Liver (tissue), 9 donors: ENCODE results near the gene APEX1. TPM values are rescaled to one million over a fixed set of nuclear protein-coding genes. Genes with fewer than 3 reads are reported as not detected.

Source experiments
- DNase-seq: peaks from one replicate; pipeline ENCODE4 v3.0.0-alpha.2; 2017; ENCODE audit warnings: low spot score
- H3K27ac ChIP-seq, 2 donors: one replicate each; pipeline ENCODE4 v1.7.0; 2013; ENCODE audit warnings: inconsistent platforms in 2 of 2, low read length in 2 of 2, control low read depth in 1 of 2, low read depth in 1 of 2, mild to moderate bottlenecking in 1 of 2
- H3K27me3 ChIP-seq, 4 donors: one replicate each; pipeline versions ENCODE4 v1.6.1 to v1.7.0; 2013; ENCODE audit warnings: low read length in 3 of 4, inconsistent platforms in 1 of 4, mild to moderate bottlenecking in 1 of 4, moderate library complexity in 1 of 4; ENCODE audit not compliant: control insufficient read depth in 4 of 4, insufficient read depth in 4 of 4
- H3K36me3 ChIP-seq, 4 donors: one replicate each; pipeline versions ENCODE4 v1.6.1 to v1.7.0; 2013; ENCODE audit warnings: low read length in 3 of 4, mild to moderate bottlenecking in 3 of 4, low read depth in 1 of 4, moderate library complexity in 1 of 4; ENCODE audit not compliant: control insufficient read depth in 4 of 4, insufficient read depth in 3 of 4
- H3K4me1 ChIP-seq, 4 donors: one replicate each; pipeline versions ENCODE4 v1.6.1 to v1.7.0; 2013; ENCODE audit warnings: low read length in 3 of 4, mild to moderate bottlenecking in 3 of 4, moderate library complexity in 1 of 4; ENCODE audit not compliant: control insufficient read depth in 4 of 4, insufficient read depth in 4 of 4
- H3K4me3 ChIP-seq, 3 donors: one replicate each; pipeline versions ENCODE4 v1.6.1 to v1.7.0; 2013; ENCODE audit warnings: low read length in 3 of 3, control low read depth in 1 of 3, low read depth in 1 of 3, mild to moderate bottlenecking in 1 of 3
- H3K9ac ChIP-seq, 2 donors: one replicate each; pipeline ENCODE4 v1.7.0; 2013; ENCODE audit warnings: low read length in 2 of 2, mild to moderate bottlenecking in 2 of 2, moderate library complexity in 2 of 2, control low read depth in 1 of 2, low read depth in 1 of 2
- H3K9me3 ChIP-seq, 4 donors: one replicate each; pipeline versions ENCODE4 v1.6.1 to v1.7.0; 2013; ENCODE audit warnings: low read length in 3 of 4; ENCODE audit not compliant: control insufficient read depth in 4 of 4
- CTCF ChIP-seq: fragments of 150-350 bp; IDR thresholded peaks from 2 replicates; pipeline ENCODE4 v1.5.1; 2017; ENCODE audit warnings: improper control_type of control experiment, low read depth, low read length; ENCODE audit not compliant: missing input control
- EGR1 ChIP-seq, 2 donors: IDR thresholded peaks; 2 replicates each; pipeline ENCODE4 v1.6.1; 2016 to 2018; ENCODE audit warnings: antibody characterized with exemption in 2 of 2, low read depth in 2 of 2
- FOXA1 ChIP-seq: IDR thresholded peaks from 2 replicates; pipeline ENCODE4 v1.6.1; 2016; ENCODE audit warnings: antibody characterized with exemption
- FOXA2 ChIP-seq: IDR thresholded peaks from 2 replicates; pipeline ENCODE4 v1.6.1; 2016; ENCODE audit warnings: antibody characterized with exemption
- HNF4A ChIP-seq, 2 donors: conservative IDR thresholded peaks; 2 replicates each; pipeline ENCODE4 v1.6.1; 2016; ENCODE audit warnings: antibody characterized with exemption in 2 of 2, mild to moderate bottlenecking in 2 of 2
- HNF4G ChIP-seq: IDR thresholded peaks from 2 replicates; pipeline ENCODE4 v1.6.1; 2016; ENCODE audit warnings: antibody characterized with exemption
- JUND ChIP-seq, 2 donors: IDR thresholded peaks; 2 replicates each; pipeline ENCODE4 v1.6.1; 2016; ENCODE audit warnings: antibody characterized with exemption in 2 of 2
- NR2F2 ChIP-seq: IDR thresholded peaks from 2 replicates; pipeline ENCODE4 v1.6.1; 2016; ENCODE audit warnings: antibody characterized with exemption
- RAD21 ChIP-seq, 2 donors: IDR thresholded peaks; 2 replicates each; pipeline ENCODE4 v1.6.1; 2016; ENCODE audit warnings: antibody characterized with exemption in 2 of 2, mild to moderate bottlenecking in 2 of 2
- REST ChIP-seq: IDR thresholded peaks from 2 replicates; pipeline ENCODE4 v1.6.1; 2016; ENCODE audit warnings: antibody characterized with exemption, mild to moderate bottlenecking
- SP1 ChIP-seq: IDR thresholded peaks from 2 replicates; pipeline ENCODE4 v1.6.1; 2018; ENCODE audit warnings: antibody characterized with exemption, mild to moderate bottlenecking
- TAF1 ChIP-seq: conservative IDR thresholded peaks from 2 replicates; pipeline ENCODE4 v1.6.1; 2016; ENCODE audit warnings: antibody characterized with exemption, mild to moderate bottlenecking
- YY1 ChIP-seq: IDR thresholded peaks from 2 replicates; pipeline ENCODE4 v1.6.1; 2016; ENCODE audit warnings: antibody characterized with exemption, mild to moderate bottlenecking
- WGBS: extraction: QIAGEN DNeasy Blood & Tissue Kit; methylation state at CpG from one replicate; pipeline ENCODE4 v1.1.7; 2013; 5-methylcytosine and 5-hydroxymethylcytosine counted together
- polyA plus RNA-seq, 2 donors: library from polyadenylated mRNA; stranded (reverse) in 1 of 2; unstranded in 1 of 2; fragments of 200-250 nt in 1 of 2; fragments of >200 nt in 1 of 2; fragmentation: Nextera tagmentation in 1 of 2; extraction: Ambion mirVana in 1 of 2; gene quantifications; one replicate each; pipeline versions ENCODE4 v1.2.1 to v1.2.3, GENCODE V29; 2013 to 2015
- total RNA-seq, 2 donors: library from RNA; depleted of rRNA; stranded (reverse); fragments of >200 nt; gene quantifications; one replicate each; pipeline ENCODE4 v1.2.3, GENCODE V29; 2014
- TF ChIP-seq, protein P1 (sequence below): IDR thresholded peaks from 2 replicates; pipeline ENCODE4 v1.6.1; 2016; ENCODE audit warnings: antibody characterized with exemption
- TF ChIP-seq, protein P2 (sequence below): IDR thresholded peaks from 2 replicates; pipeline ENCODE4 v1.6.1; 2016; ENCODE audit warnings: antibody characterized with exemption
- donor health status: healthy.
- donor health status: healthy.
- donor health status: healthy.
- donor health status: healthy.
- donor health status: healthy.

The APEX1 gene
- total and polyA plus RNA-seq, 4 donors = 32.4 to 64.5 (median 46.7) TPM

GRCh38 chr14:20412876-20413743, 41.9 kb upstream of the APEX1 start, which contains the start of gene TEP1 (continued):
- TF ChIP-seq, protein P1, sequence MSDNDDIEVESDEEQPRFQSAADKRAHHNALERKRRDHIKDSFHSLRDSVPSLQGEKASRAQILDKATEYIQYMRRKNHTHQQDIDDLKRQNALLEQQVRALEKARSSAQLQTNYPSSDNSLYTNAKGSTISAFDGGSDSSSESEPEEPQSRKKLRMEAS = peak; percentile 37
- peak; percentile 53 for TF ChIP-seq SP1
- TF ChIP-seq YY1 = peak; percentile 76
- TF ChIP-seq HNF4A (conservative IDR thresholded peaks at IDR 0.05) = no peak
- no peak for TF ChIP-seq FOXA1
- TF ChIP-seq FOXA2 = no peak

GRCh38 chr14:20413744-20414082, 41.3 kb upstream of the APEX1 start:
- WGBS = 3% methylated on average over 9 of the region's 9 CpGs
- DNase-seq = no peak

DNA sequence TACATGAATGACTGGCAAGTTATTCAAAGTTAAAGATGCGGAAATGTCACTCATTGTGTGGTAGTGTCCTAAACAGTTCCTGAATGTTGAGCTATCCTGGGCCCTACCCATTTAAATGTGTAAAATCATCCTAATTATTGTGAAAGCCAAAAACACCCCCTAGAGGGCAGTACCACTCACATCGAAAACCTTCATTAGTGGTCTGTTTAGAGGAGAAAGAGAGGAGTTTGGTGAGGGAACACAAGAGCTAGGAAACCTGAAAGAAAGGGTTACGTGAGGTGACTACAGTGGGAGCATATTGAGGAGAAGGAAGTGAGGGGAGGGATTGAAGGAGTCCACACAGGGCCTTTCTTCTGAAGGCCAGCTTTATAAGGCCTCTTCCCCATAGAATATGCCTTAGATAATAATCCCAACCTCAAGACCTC, 39.2 kb upstream of the APEX1 start:
- TF ChIP-seq FOXA2 (no peak), REST (no peak), EGR1 (IDR thresholded peaks at IDR 0.05; ENCODE audit: low read depth in 2 of 2) (no peak), TAF1 (no peak), JUND (IDR thresholded peaks at IDR 0.05) (no peak), RAD21 (IDR thresholded peaks at IDR 0.05) (peak; percentile 68 to 76), HNF4G (no peak), CTCF (peak; percentile 54), YY1 (no peak)
- TF ChIP-seq, protein P2, sequence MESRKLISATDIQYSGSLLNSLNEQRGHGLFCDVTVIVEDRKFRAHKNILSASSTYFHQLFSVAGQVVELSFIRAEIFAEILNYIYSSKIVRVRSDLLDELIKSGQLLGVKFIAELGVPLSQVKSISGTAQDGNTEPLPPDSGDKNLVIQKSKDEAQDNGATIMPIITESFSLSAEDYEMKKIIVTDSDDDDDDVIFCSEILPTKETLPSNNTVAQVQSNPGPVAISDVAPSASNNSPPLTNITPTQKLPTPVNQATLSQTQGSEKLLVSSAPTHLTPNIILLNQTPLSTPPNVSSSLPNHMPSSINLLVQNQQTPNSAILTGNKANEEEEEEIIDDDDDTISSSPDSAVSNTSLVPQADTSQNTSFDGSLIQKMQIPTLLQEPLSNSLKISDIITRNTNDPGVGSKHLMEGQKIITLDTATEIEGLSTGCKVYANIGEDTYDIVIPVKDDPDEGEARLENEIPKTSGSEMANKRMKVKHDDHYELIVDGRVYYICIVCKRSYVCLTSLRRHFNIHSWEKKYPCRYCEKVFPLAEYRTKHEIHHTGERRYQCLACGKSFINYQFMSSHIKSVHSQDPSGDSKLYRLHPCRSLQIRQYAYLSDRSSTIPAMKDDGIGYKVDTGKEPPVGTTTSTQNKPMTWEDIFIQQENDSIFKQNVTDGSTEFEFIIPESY = no peak
- H3K36me3 ChIP-seq = no peaks in the 10 kb centered on the region
- H3K9ac ChIP-seq = no peak overlapping the region
- peaks cover 0 to 14% (median 8%) of the 10 kb centered on the region in 4 donors for H3K4me1 ChIP-seq
- H3K4me3 ChIP-seq = no peak overlapping the region
- H3K27me3 ChIP-seq = no peaks in the 10 kb centered on the region
- DNase-seq = no peak
- H3K9me3 ChIP-seq = no peaks in the 10 kb centered on the region
- no peak overlapping the region for H3K27ac ChIP-seq
- WGBS = 43% methylated on average over 3 of the region's 3 CpGs

More at GRCh38 chr14:20413744-20414082, 41.3 kb upstream of the APEX1 start:
- peaks cover 0 to 14% (median 8%) of the 10 kb centered on the region in 4 donors for H3K4me1 ChIP-seq
- TF ChIP-seq NR2F2 = no peak
- TF ChIP-seq, protein P2 = no peak
- no peak for TF ChIP-seq RAD21 (IDR thresholded peaks at IDR 0.05)
- H3K9ac ChIP-seq = peak overlapping the region; percentile 51 to 77
- no peaks in the 10 kb centered on the region for H3K9me3 ChIP-seq
- no peaks in the 10 kb centered on the region for H3K36me3 ChIP-seq
- peak overlapping the region; percentile 71 to 76 (median 75) for H3K4me3 ChIP-seq
- H3K27me3 ChIP-seq = no peaks in the 10 kb centered on the region
- H3K27ac ChIP-seq = peak overlapping the region; percentile 78 to 92
